Neural cell (in vitro differentiated cells): ENCODE data around the gene CCDC201. TPM values are rescaled to one million over a fixed set of nuclear protein-coding genes. Genes with fewer than 3 reads are reported as not detected.

ENCODE experiments used
- H2AFZ ChIP-seq: fragments of 200-600, 300-800 bp; sonication (generic), shearing (Covaris generic); 2 replicates; pipeline ENCODE4 v1.6.0; 2014; ENCODE audit warnings: low read depth, mild to moderate bottlenecking, antibody characterized with exemption, low read length, moderate library complexity
- H3F3A ChIP-seq: fragments of 200-600 bp; shearing (Covaris generic); 2 replicates; pipeline ENCODE4 v1.6.1; 2016; ENCODE audit warnings: mild to moderate bottlenecking, moderate library complexity, mixed read lengths, antibody characterized with exemption, low read length; ENCODE audit not compliant: insufficient read depth, poor library complexity, severe bottlenecking
- H3K27ac ChIP-seq: fragments of 200-600, 300-800 bp; sonication (generic), shearing (Covaris generic); 2 replicates; pipeline ENCODE4 v1.5.1; 2014; ENCODE audit warnings: mild to moderate bottlenecking, low read length, moderate library complexity
- H3K27me3 ChIP-seq: fragments of 300-800, 200-600 bp; sonication (generic), shearing (Covaris generic); 2 replicates; pipeline ENCODE4 v1.6.0; 2014; ENCODE audit warnings: mild to moderate bottlenecking, low read depth, low read length, moderate library complexity; ENCODE audit not compliant: insufficient read depth
- H3K36me3 ChIP-seq: fragments of 300-800, 200-600 bp; sonication (generic), shearing (Covaris generic); 2 replicates; pipeline ENCODE4 v1.5.1; 2014; ENCODE audit warnings: mild to moderate bottlenecking, antibody characterized with exemption, low read length, moderate library complexity; ENCODE audit not compliant: insufficient read depth
- H3K4me2 ChIP-seq: fragments of 300-800, 200-600 bp; sonication (generic), shearing (Covaris generic); 2 replicates; pipeline ENCODE4 v1.6.0; 2014; ENCODE audit warnings: mild to moderate bottlenecking, low read length
- H3K4me3 ChIP-seq: fragments of 300-800, 200-600 bp; sonication (generic), shearing (Covaris generic); 2 replicates; pipeline ENCODE4 v1.5.1; 2014; ENCODE audit warnings: mild to moderate bottlenecking, low read length, moderate library complexity
- H3K79me2 ChIP-seq: fragments of 200-600 bp; shearing (Covaris generic); replicated peaks from 2 replicates; pipeline ENCODE4 v1.6.0; 2014; ENCODE audit warnings: mild to moderate bottlenecking, low read length, moderate library complexity; ENCODE audit not compliant: insufficient read depth
- H3K9ac ChIP-seq: fragments of 300-800, 200-600 bp; sonication (generic), shearing (Covaris generic); 2 replicates; pipeline ENCODE4 v1.6.1; 2016; ENCODE audit warnings: mild to moderate bottlenecking, low read length, mixed read lengths
- H3K9me2 ChIP-seq: fragments of 200-600 bp; shearing (Covaris generic); 2 replicates; pipeline ENCODE4 v1.6.1; 2016; ENCODE audit warnings: mild to moderate bottlenecking, low read length, mixed read lengths; ENCODE audit not compliant: insufficient read depth
- H3K9me3 ChIP-seq: fragments of 200-600, 300-800 bp; sonication (generic), shearing (Covaris generic); 2 replicates; pipeline ENCODE4 v1.6.1; 2016; ENCODE audit warnings: mild to moderate bottlenecking, mixed run types, low read length, moderate library complexity, mixed read lengths
- H4K20me1 ChIP-seq: fragments of 200-600 bp; shearing (Covaris generic); 2 replicates; pipeline ENCODE4 v1.6.1; 2016; ENCODE audit warnings: mild to moderate bottlenecking, mixed run types; ENCODE audit not compliant: insufficient read depth
- CTCF ChIP-seq: fragments of 450-650 bp; IDR thresholded peaks from 2 replicates; pipeline ENCODE4 v1.5.1; 2014; ENCODE audit warnings: antibody characterized with exemption, mild to moderate bottlenecking, moderate library complexity; ENCODE audit not compliant: poor library complexity, severe bottlenecking
- EP300 ChIP-seq: fragments of 450-650 bp; conservative IDR thresholded peaks from 2 replicates; pipeline ENCODE4 v1.6.1; 2014; ENCODE audit warnings: antibody characterized with exemption, mild to moderate bottlenecking, moderate library complexity; ENCODE audit not compliant: poor library complexity, severe bottlenecking
- EZH2 ChIP-seq: fragments of 200-600, 300-800 bp; shearing (Covaris generic), sonication (generic); IDR thresholded peaks from 2 replicates; pipeline ENCODE4 v1.6.1; 2014; ENCODE audit warnings: antibody characterized with exemption, low read length, borderline replicate concordance, mild to moderate bottlenecking; ENCODE audit not compliant: insufficient read depth, poor library complexity, severe bottlenecking
- MXI1 ChIP-seq: fragments of 450-650 bp; conservative IDR thresholded peaks from 2 replicates; pipeline ENCODE4 v1.6.1; 2014; ENCODE audit warnings: antibody characterized with exemption, mild to moderate bottlenecking; ENCODE audit not compliant: poor library complexity, severe bottlenecking
- POLR2AphosphoS5 ChIP-seq: IDR thresholded peaks from 2 replicates; pipeline ENCODE4 v1.6.1; 2012
- RAD21 ChIP-seq: fragments of 450-650 bp; conservative IDR thresholded peaks from 2 replicates; pipeline ENCODE4 v1.6.1; 2014; ENCODE audit warnings: antibody characterized with exemption, mild to moderate bottlenecking, moderate library complexity
- REST ChIP-seq: IDR thresholded peaks from 2 replicates; pipeline ENCODE4 v1.6.1; 2012; ENCODE audit warnings: borderline replicate concordance
- SMC3 ChIP-seq: fragments of 450-650 bp; conservative IDR thresholded peaks from 2 replicates; pipeline ENCODE4 v1.6.1; 2014; ENCODE audit warnings: antibody characterized with exemption, mild to moderate bottlenecking, moderate library complexity; ENCODE audit not compliant: poor library complexity
- TAF1 ChIP-seq: IDR thresholded peaks from 2 replicates; pipeline ENCODE4 v1.6.1; 2012; ENCODE audit warnings: low read depth
- polyA plus RNA-seq: library from polyadenylated mRNA; depleted of rRNA; stranded (reverse); fragments of >200 nt; gene quantifications from 2 replicates; pipeline ENCODE4 v1.2.3, GENCODE V29; 2014

CCDC201 gene
- polyA plus RNA-seq, 1 donor from 2014 or later: not detected

GRCh38 chr7:45888993-45889366 is 16.1 kb upstream of the CCDC201 start:
- H3K4me3 ChIP-seq: peak overlapping the region; percentile 76
- no peaks in the 10 kb centered on the region for H3K9me2 ChIP-seq
- TF ChIP-seq REST (no peak), EZH2 (no peak), TAF1 (no peak), RAD21 (no peak), SMC3 (no peak), POLR2AphosphoS5 (no peak), MXI1 (no peak), EP300 (no peak), CTCF (no peak)
- peak overlapping the region; percentile 50 for H3K9ac ChIP-seq
- no peaks in the 10 kb centered on the region for H3K36me3 ChIP-seq
- H3F3A ChIP-seq: no peaks in the 10 kb centered on the region
- H3K27me3 ChIP-seq: peaks cover 32% of the 10 kb centered on the region
- no peak overlapping the region for H3K27ac ChIP-seq
- no peaks in the 10 kb centered on the region for H4K20me1 ChIP-seq
- H2AFZ ChIP-seq: no peak overlapping the region
- no peak overlapping the region for H3K4me2 ChIP-seq
- no peaks in the 10 kb centered on the region for H3K79me2 ChIP-seq
- no peaks in the 10 kb centered on the region for H3K9me3 ChIP-seq

GRCh38 chr7:45888185-45888992 is 15.5 kb upstream of the CCDC201 start, which contains the start of gene IGFBP1:
Gene IGFBP1 (plus strand): TSS chr7:45888488. CDS start chr7:45888653, 165 bp downstream.
- Histone ChIP-seq H3K9ac (peak within 1 kb of the TSS; percentile 50), H3K27me3 (peaks cover 32% of the 10 kb centered on the region), H3K36me3 (no peaks in the 10 kb centered on the region), H2AFZ (no peak within 1 kb of the TSS), H3K9me3 (no peaks in the 10 kb centered on the region), H3K4me3 (peak within 1 kb of the TSS; percentile 76), H3F3A (no peaks in the 10 kb centered on the region), H3K9me2 (no peaks in the 10 kb centered on the region), H3K79me2 (no peaks in the 10 kb centered on the region), H3K4me2 (peak within 1 kb of the TSS; percentile 62), H3K27ac (no peak within 1 kb of the TSS), H4K20me1 (no peaks in the 10 kb centered on the region)
- TF ChIP-seq TAF1 (no peak), EZH2 (no peak), MXI1 (peak; percentile 55)
